Stomach (tissue), 9 donors: Measurements from ENCODE around the gene MFAP4. TPM values are rescaled to one million over a fixed set of nuclear protein-coding genes. Genes with fewer than 3 reads are reported as not detected.

Experiments
- DNase-seq, 2 donors: peaks; one replicate each; pipeline versions ENCODE4 v3.0.0 to v3.0.0-alpha.2; 2013 to 2019
- H3K27ac ChIP-seq, 5 donors: fragments of 200-600 bp in 4 of 5; sonication (generic) in 4 of 5; one replicate each; pipeline ENCODE4 v1.5.1; 2013 to 2019; ENCODE audit warnings: mild to moderate bottlenecking in 1 of 5, moderate library complexity in 1 of 5
- H3K27me3 ChIP-seq, 3 donors: fragments of 200-600 bp; sonication (generic); one replicate each; pipeline ENCODE4 v1.5.1; 2017 to 2019; ENCODE audit warnings: mixed run types in 1 of 3
- H3K36me3 ChIP-seq, 4 donors: fragments of 200-600 bp; sonication (generic); 1 replicate in 3 of 4; 2 replicates in 1 of 4; pipeline ENCODE4 v1.5.1; 2016 to 2019
- H3K4me1 ChIP-seq, 4 donors: fragments of 200-600 bp; sonication (generic); one replicate each; pipeline ENCODE4 v1.5.1; 2016 to 2019
- H3K4me3 ChIP-seq, 4 donors: fragments of 200-600 bp; sonication (generic) in 3 of 4; one replicate each; pipeline ENCODE4 v1.5.1; 2016 to 2019; ENCODE audit warnings: mild to moderate bottlenecking in 1 of 4
- H3K9me3 ChIP-seq, 4 donors: fragments of 200-600 bp; sonication (generic); one replicate each; pipeline ENCODE4 v1.5.1; 2016 to 2019
- EP300 ChIP-seq: sonication (generic); formaldehyde crosslinking; IDR thresholded peaks from one replicate; pipeline ENCODE4 v1.6.1; 2017; ENCODE audit warnings: antibody characterized with exemption
- POLR2A ChIP-seq, 4 donors: fragments of 450-650 bp; IDR thresholded peaks; one replicate each; pipeline ENCODE4 v1.6.1; 2016; ENCODE audit warnings: antibody characterized with exemption in 4 of 4, control low read depth in 2 of 4, mild to moderate bottlenecking in 1 of 4, moderate library complexity in 1 of 4
- POLR2AphosphoS5 ChIP-seq, 3 donors: sonication (generic); formaldehyde crosslinking; IDR thresholded peaks; one replicate each; pipeline ENCODE4 v1.6.1; 2016; ENCODE audit warnings: antibody characterized with exemption in 3 of 3
- WGBS, 5 donors: extraction: QIAGEN DNeasy Blood & Tissue Kit in 3 of 5; methylation state at CpG; one replicate each; pipeline versions ENCODE4 v1.1.5 to v1.1.7; 2013 to 2018; 5-methylcytosine and 5-hydroxymethylcytosine counted together
- intact Hi-C: fragments of 100-400 bp; cut with DNase I; formaldehyde crosslinking; loops from one replicate; pipeline ENCODE4 v1.15.1; 2023; ENCODE audit warnings: low total_unique reads
- polyA plus RNA-seq, 3 donors: library from polyadenylated mRNA; stranded (reverse); fragments of 200-250 nt; gene quantifications; one replicate each; pipeline ENCODE4 v1.2.3, GENCODE V29; 2013
- total RNA-seq, 5 donors: library from RNA; depleted of rRNA; stranded (reverse); fragments of >200 nt; gene quantifications; one replicate each; pipeline versions ENCODE4 v1.1.0 to v1.2.3, GENCODE V29; 2014 to 2016
- TF ChIP-seq, protein P1 (sequence below), 7 experiments: fragments of 450-650 bp in 4 of 7; fragments of 200-600 bp in 3 of 7; sonication (generic) in 3 of 7; IDR thresholded peaks; one replicate each; pipeline ENCODE4 v1.5.1; 2016 to 2019; ENCODE audit warnings: antibody characterized with exemption in 7 of 7, control low read depth in 2 of 7, mild to moderate bottlenecking in 1 of 7
- donor health status: healthy with polysubstance abuse.
- donor health status: Bipolar disorder and iron deficiency.
- donor health status: healthy.

The MFAP4 gene
- total and polyA plus RNA-seq, 8 donors, result 29.3 to 125 (median 55.4) TPM

DNA sequence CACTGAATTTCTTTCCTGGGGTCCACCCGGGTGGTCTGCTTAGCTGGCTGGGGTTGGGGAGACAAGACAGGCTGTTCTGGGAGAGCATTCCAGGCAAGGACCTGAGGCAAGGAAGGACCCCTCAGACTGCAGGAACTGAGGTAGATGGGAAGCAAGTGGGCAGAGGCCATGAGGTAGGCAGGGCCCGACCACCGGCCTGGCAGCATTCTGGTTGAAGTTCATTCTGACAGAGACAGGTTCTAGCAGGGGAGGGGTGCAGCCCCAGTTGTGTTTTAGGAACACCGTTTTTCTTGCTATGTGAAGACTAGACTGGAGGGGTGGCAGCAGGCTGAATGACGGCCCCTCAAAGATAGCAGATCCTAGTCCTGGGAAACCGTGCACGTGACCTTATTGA lies 41.9 kb downstream of the MFAP4 start:
- intact Hi-C loops, result no loop called here
- no peaks in the 10 kb centered on the region for H3K36me3 ChIP-seq
- no peaks in the 10 kb centered on the region for H3K9me3 ChIP-seq
- H3K27ac ChIP-seq, result no peak overlapping the region
- no peak for DNase-seq
- H3K4me3 ChIP-seq, result no peak overlapping the region
- H3K27me3 ChIP-seq, result no peaks in the 10 kb centered on the region
- peaks cover 19 to 57% (median 38%) of the 10 kb centered on the region in 4 donors for H3K4me1 ChIP-seq
- TF ChIP-seq, protein P1, sequence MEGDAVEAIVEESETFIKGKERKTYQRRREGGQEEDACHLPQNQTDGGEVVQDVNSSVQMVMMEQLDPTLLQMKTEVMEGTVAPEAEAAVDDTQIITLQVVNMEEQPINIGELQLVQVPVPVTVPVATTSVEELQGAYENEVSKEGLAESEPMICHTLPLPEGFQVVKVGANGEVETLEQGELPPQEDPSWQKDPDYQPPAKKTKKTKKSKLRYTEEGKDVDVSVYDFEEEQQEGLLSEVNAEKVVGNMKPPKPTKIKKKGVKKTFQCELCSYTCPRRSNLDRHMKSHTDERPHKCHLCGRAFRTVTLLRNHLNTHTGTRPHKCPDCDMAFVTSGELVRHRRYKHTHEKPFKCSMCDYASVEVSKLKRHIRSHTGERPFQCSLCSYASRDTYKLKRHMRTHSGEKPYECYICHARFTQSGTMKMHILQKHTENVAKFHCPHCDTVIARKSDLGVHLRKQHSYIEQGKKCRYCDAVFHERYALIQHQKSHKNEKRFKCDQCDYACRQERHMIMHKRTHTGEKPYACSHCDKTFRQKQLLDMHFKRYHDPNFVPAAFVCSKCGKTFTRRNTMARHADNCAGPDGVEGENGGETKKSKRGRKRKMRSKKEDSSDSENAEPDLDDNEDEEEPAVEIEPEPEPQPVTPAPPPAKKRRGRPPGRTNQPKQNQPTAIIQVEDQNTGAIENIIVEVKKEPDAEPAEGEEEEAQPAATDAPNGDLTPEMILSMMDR (IDR thresholded peaks at IDR 0.05), result no peak
- TF ChIP-seq POLR2A (IDR thresholded peaks at IDR 0.05), result no peak
- no peak for TF ChIP-seq EP300
- no peak for TF ChIP-seq POLR2AphosphoS5 (IDR thresholded peaks at IDR 0.05)
- WGBS, 5 donors, result 80 to 95% (median 91%) methylated on average over 7 of the region's 7 CpGs

DNA sequence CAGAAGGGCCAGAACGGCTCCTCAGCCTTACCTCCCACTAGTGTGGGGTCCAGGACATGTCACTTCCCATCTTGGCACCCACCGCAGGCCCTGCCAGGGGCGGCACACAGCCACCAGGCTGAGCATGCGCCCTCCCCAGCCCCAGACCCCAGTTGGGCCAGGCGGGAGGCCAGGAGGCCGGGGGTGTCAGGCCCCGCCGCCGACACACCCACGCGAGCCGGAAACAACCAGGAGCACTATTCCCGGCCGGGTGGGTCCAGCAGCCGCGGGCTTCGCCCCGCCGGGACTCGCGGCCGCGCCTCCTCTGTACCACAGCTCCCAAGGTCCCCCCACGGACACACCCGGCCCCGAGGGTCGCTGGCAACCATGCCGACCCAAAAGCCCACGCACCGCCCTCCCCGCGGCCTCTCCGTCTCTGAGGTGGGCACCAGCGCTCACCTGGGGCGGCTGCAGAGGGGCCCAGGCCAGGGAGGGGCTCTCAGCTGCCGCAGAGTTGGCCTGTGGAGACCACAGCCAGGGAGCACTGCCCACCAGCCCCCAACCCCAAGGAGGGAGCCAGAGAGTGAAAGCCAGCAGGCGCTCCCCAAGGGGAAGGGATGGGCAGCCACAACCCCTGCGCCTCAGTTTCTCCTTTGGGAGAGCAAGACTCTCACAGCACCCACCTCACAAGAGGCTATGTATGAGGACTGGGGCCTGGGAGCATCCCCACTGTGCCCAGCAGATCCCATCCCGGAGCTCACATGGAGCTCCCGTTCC lies 42.5 kb downstream of the MFAP4 start:
- TF ChIP-seq, protein P1 (IDR thresholded peaks at IDR 0.05), result no peak
- no peak for TF ChIP-seq POLR2AphosphoS5 (IDR thresholded peaks at IDR 0.05)
- TF ChIP-seq EP300, result no peak
- TF ChIP-seq POLR2A (IDR thresholded peaks at IDR 0.05), result no peak
- no peaks in the 10 kb centered on the region for H3K36me3 ChIP-seq
- no peak overlapping the region for H3K27ac ChIP-seq
- intact Hi-C loops, result no loop called here
- no peak overlapping the region for H3K4me3 ChIP-seq
- H3K27me3 ChIP-seq, result no peaks in the 10 kb centered on the region
- 64 to 86% (median 72%) methylated on average over 20 to 40 of the region's 40 CpGs for WGBS, 5 donors
- peaks cover 19 to 57% (median 38%) of the 10 kb centered on the region in 4 donors for H3K4me1 ChIP-seq
- H3K9me3 ChIP-seq, result no peaks in the 10 kb centered on the region
- DNase-seq, result no peak

DNA sequence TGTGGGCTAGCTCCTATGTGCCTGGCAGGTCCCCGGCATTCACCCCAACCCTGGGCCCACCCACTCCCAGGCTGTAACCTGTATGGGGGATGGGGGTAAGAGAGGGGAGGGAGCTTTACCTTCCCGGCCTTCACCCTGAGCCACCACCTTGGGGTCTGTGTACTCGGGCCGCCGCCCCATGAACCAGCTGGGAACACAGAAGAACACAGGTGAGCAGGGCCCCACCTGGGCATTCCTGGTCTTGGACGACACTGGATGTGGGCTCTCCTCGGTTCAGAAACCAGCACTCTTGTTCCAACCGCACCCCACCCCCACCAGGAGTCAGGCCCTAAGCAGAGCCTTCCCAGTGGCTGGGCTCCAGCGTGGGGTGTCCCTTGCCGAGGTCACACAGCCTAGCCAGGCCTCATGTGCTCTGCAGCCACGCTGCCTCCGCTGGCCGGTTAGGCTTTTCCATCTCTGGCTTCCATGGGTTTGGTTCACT lies 43.3 kb downstream of the MFAP4 start:
- Histone ChIP-seq H3K27ac (no peak overlapping the region), H3K4me1 (peaks cover 19 to 57% (median 38%) of the 10 kb centered on the region in 4 donors), H3K9me3 (no peaks in the 10 kb centered on the region), H3K36me3 (no peaks in the 10 kb centered on the region), H3K27me3 (no peaks in the 10 kb centered on the region), H3K4me3 (no peak overlapping the region)
- 65 to 80% (median 72%) methylated on average over 1 to 13 of the region's 13 CpGs for WGBS, 5 donors
- intact Hi-C loops, result no loop called here
- TF ChIP-seq, protein P1 (IDR thresholded peaks at IDR 0.05), result no peak
- TF ChIP-seq POLR2AphosphoS5 (IDR thresholded peaks at IDR 0.05) (no peak), EP300 (no peak), POLR2A (IDR thresholded peaks at IDR 0.05) (no peak)
- DNase-seq, result peak in 1 of 2 donors; percentile 63

DNA sequence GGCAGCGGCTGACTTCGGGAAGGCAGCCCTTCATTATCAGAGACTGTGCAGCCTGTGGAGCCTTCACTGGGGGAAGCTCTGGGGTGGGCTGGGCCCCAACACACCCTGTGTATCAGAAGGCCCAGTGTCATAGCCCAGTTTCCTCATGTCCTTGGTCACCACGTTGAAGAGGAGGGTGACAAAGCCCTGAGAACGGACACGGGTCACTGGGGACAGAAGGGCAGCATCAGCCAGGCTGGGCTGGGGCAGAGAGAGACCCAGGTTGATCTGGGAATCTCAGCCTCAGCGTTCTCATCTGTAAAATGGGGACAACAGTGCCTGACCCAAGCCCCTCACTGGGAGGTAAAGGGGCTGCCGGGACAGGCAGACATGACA lies 43.7 kb downstream of the MFAP4 start:
- H3K27ac ChIP-seq, result peak overlapping the region in 1 of 5 donors; percentile 26
- H3K4me1 ChIP-seq, result peaks cover 19 to 57% (median 39%) of the 10 kb centered on the region in 4 donors
- H3K9me3 ChIP-seq, result no peaks in the 10 kb centered on the region

More for the DNA sequence above, 43.7 kb downstream of the MFAP4 start:
- no peaks in the 10 kb centered on the region for H3K27me3 ChIP-seq
- intact Hi-C loops, result no loop called here
- H3K4me3 ChIP-seq, result no peak overlapping the region
- WGBS, 5 donors, result 81 to 91% (median 83%) methylated on average over 6 to 7 of the region's 7 CpGs
- no peak for DNase-seq
- no peaks in the 10 kb centered on the region for H3K36me3 ChIP-seq
- TF ChIP-seq POLR2AphosphoS5 (IDR thresholded peaks at IDR 0.05), result no peak
- TF ChIP-seq EP300, result no peak
- no peak for TF ChIP-seq POLR2A (IDR thresholded peaks at IDR 0.05)
- TF ChIP-seq, protein P1 (IDR thresholded peaks at IDR 0.05), result no peak
